GM19438 (cell line): ENCODE results near the gene RFX4.

ENCODE experiments used
- ATAC-seq: cut with Tn5 transposase; IDR thresholded peaks from one replicate; pipeline ENCODE4 v1.9.1; 2021; ENCODE audit warnings: low read depth; ENCODE audit not compliant: unreplicated experiment

RFX4 gene

DNA sequence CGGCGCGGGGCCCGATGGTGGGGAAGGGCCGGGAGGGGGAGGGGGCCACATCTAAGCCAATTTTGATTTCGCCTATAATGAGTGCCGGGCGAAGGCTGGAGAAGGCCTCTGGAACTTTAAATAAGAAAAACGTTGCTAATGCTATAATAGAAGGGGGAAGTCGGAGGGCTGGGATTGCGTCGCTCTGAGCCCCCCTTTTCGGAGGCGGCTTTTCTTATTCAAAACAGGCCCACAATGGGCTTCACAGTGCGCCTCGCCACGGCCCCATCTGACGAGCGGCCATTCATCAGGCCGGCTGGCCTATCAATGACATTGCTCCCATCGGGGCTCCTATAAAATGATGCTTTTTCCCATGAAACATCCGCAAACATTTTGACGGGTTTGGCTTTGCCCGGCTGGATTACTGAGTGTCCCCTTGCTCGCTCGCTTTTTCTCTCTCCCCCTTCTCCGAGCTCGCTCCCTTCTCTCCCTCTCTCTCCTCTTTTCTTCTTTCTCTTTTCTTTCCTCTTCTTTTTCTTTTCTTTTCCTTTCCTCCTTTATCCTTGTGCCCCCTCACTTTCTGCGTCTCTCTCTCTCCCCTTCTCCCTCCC lies at the start of gene RFX4:
RFX4 (plus strand) TSS at position 364 of the 590 bp plus-strand sequence. CDS start 317 bp downstream, outside the sequence.
- no peak for ATAC-seq

DNA sequence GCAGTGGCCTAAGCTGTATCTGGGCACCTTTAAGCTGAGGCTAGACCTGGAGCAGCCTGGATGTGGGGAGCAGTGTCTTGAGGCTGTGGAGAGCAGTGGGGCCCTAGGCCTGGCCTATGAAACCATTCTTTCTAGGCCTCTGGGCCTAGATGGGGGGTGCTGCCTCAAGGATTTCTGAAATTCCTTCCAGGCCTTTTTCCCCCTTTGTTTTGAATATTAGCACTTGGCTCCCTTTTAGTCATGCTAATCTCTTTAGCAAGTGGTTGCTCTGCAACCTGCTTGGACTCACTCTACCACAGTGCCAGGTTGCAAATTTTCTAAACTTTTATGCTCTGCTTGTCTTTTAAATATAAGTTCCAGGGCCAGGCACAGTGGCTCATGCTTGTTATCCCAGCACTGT lies 41.6 kb upstream of the RFX4 start:
- ATAC-seq: no peak

GRCh38 chr12:106551410-106551809 lies 31.4 kb upstream of the RFX4 start:
- no peak for ATAC-seq

DNA sequence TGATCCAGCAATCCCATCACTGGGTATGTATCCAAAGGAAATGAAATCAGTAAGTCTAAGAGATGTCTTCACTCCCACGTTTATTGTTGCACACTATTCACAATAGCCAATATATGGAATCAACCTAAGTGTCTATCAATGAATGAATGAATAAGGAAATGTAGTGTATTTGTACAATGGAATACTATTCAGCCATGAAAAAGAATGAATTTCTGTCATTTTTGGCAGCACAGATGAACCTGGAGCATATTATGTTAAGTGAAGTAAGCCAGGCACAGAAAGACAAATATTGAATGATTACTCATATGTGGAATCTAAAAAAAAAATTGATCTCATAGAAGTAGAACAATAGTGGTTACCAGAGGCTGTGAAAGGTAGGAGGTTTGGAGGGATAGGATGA lies 30.6 kb upstream of the RFX4 start:
- no peak for ATAC-seq

DNA sequence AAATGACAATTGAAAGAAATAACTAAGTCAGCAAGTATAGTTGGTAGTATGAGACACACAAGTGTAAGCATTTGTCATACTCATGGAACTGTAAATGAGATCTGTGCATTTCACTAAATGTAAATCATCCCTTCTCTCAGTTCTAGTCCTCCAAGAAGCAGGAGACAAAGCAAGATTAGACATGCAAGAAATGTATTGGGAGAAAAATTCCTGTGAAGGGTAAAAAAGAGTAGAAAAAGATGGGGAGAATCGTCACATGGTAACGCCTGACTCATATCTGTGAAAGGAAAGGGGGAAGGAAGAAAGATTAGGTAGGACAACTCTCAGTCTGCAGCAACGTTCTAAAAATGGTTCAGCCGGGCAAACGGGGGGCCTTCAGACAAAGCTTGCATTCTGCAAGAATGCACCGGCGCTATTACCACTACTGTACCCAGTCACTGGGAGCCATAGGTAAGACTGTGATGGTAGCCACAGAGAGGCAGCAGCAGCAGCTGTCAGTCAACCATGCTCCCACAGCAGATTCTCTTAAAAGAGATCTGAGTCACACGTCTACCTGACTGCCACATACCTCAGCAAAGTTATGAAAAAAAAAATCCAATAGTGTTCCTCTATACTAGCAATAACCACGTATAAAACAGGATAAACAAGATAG lies 18.0 kb upstream of the RFX4 start:
- no peak for ATAC-seq

DNA sequence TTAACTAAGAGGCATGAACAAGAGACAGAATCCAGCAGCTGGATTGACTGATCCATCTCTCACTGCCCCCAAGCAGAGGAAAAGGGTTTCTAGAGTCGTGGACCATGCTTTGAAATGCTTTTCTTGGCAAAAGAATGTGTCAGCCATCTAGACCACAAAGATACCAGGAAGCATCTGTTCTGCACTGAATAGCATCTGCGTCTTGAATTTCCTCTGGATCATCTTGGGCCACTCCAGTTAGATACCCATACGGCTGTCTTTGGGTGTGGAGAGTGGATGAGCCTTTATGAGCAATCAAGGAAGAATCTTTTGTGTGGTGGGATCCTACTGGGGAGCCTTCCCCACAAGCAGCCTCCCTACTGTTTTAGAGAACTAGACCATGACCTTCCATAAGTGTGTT lies 16.0 kb upstream of the RFX4 start:
- no peak for ATAC-seq

GRCh38 chr12:106573239-106573638 lies 9.6 kb upstream of the RFX4 start:
- no peak for ATAC-seq

GRCh38 chr12:106576848-106577247 lies 6.0 kb upstream of the RFX4 start:
- ATAC-seq: no peak

GRCh38 chr12:106580671-106581508 lies 1.9 kb upstream of the RFX4 start:
- ATAC-seq: no peak

DNA sequence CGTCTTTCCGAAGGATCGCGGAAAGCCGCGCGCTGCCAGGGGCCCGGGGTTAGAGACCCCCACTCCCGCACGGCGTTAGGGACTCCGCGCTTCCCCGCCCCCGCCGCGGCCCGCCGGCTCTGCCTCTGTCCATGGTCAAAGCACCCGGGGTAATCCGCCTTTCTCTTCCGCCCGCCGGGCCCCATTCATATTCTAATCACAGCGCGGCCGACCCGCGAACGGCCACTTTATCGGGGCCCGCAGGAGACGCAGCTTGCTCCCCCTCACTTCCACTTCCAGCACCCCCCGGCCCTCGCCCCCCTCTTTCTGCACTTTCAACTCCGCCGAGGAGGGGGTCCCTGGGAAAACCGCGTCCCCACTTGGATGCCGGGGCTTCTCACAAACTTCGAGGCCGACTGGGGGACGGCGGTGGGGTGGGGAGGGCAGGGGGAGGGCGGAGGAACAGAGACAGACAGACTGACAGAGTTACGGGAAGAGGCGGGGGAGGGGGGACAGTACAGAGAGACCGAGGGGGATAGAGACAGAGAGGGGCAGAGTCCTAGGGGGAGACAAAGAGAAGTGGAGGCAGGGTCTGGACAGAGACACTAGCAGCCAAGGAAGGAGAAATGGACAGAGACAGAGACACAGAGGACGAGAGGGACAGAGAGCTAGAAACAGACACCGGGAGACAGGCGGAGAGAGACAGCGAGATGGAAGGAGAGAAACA lies 1.1 kb upstream of the RFX4 start:
- ATAC-seq: no peak

- ATAC-seq: no peak
These were observed 584 bp upstream of the RFX4 start for GRCh38 chr12:106582249-106582591.

DNA sequence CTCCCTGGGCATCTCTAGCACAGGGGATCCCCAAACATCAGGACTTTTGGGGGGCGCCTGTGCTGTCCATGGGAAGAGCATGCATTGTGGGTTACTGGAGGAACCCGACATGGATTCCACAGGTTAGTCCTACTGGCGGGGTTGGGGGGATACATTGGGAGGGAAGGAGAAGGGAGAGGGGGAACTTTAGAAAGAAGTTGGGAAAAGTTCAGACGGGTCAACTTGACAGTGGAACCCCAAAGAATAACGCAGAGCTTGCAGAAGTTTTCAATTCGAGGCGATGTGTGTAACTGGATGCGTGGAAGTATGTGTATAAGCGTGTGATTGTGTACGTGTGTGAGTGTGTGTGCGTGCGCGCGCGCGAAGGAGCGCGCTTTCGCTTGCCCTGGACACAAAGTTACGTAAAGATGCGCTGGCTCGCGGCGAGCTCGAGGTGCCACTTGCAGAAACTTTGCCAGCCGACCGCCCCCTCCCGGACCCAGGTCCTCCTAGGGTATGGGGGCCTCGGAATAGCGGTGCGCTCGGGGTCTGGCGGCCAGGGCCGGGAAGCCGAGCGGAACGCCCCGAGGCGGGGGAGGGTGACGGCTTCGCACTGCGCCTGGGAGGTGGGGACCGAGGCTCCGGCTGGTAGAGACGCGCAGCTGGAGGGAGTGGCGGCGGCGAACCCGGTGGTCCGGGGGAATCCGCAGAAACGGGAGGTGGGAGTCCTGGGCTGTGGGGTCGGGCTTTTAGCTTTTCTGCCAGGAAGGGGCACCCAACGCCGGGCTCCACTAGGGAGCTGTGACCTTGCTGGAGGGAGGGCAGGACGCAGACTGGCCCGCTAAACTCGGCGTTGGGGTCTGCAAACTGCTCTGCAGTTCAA lies 669 bp downstream of the RFX4 start:
- no peak for ATAC-seq

- no peak for ATAC-seq
These were observed 1.6 kb downstream of the RFX4 start for GRCh38 chr12:106584104-106585064.

DNA sequence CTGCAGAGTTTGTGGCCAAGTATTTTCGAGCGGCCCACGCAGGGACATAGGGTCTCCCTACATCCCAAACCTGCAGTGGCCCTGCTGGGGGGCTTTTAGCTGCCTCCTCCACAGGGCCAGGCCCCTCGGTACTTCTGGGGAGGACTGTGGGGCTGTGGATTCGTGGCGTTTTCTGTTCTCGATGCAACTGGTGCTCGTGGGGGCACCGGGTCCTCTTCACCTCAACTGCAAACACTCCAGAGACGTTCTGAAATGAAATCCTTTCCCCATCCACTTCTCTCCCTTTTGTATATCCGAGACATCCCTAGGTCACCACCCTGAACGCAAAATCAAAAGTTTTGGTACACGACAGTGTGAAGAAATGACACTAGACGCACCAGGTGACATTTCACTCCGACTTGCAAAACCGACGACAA lies 2.3 kb downstream of the RFX4 start:
- ATAC-seq: no peak

DNA sequence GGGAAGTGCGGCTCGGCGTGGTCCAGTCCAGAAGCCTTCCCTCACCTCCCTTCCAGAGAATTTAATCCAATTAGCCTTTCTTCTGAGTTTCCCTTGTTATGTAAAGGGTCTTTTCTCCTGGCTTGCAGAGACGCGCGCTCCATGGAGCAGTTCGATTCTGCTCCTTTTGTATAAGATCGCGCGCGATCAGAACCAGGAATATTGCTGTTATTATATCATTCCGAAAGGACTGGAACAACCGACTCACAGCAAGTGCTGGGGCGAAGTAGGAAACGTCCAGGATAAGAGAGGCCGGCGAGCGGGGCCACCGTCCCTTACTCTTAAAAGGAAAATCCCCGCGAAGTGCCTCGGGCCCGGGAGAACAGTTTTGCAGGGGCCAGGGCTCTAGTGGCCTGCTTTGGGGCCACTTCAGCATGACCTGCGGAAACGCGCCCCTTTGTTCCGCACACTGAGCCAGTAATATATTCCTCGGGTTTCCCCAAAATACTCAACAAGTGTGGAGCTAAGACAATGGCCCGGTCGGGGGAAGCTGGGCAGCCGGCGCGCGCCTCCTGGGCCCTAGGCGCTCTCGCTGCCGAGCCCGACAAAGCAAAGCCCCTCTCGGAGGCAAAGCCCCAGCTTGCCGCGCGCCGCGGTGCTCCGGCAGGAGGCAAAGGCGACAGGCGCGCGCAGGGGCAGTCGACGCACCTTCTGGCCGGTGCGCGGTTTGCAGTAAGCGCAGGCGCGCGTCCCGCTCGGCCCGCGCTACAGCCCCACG lies 2.9 kb downstream of the RFX4 start:
- ATAC-seq: no peak

- no peak for ATAC-seq
These were observed 3.5 kb downstream of the RFX4 start for GRCh38 chr12:106586278-106586802.

DNA sequence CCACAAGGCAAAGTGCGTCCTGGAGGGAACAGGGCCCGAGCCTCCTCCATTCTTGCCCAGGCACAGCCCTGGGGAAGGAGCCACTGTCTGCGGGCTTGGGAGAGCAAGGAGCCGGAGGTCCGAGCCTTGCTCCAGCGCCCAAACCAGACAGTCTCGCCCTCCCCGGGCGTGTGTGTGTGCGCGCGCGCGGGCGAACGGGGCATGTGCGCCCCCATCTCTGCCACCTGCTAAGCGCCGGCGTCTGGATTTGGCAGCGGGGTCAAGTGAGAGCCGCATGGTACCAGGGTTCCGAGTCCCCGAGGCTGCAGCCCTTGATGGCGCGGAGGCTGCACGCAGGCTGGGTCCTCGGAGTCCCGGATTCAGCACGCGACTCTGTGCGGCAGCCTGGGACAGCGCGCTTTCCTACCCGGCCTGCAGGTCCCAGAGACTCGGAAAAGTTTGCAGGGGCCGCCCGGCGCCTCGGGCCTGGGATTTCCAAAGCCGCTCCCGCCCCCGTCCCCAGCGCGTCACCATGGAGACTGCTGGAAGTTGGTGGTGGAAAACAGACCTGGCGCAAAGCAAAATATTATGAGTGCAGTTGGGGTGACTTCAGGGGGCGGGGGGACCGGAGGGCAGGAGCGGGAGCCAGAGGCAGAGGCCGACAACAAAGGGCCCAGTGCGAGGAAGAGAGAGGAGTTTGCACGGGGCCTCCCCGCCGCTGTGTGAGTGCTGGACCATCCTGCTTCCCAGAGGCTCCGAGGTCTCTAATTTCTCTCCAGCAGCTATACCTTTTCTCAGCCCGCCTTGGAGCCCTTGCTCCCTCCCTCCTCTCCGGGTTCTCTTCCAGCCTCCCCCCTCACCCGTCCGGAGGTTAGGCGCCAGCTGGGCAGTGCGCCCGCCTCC lies 4.2 kb downstream of the RFX4 start:
- no peak for ATAC-seq
